ENCODE data around the gene FUT6. TPM values are rescaled to one million over a fixed set of nuclear protein-coding genes. Genes with fewer than 3 reads are reported as not detected.

The FUT6 gene
- total and polyA plus RNA-seq, 4 donors = 2.6 to 14.0 (median 7.3) TPM

- Histone ChIP-seq H3K36me3 (ENCODE audit: control insufficient read depth in 4 of 4, insufficient read depth in 3 of 4, low read depth in 1 of 4, low read length in 3 of 4) (no peaks in the 10 kb centered on the region), H3K9me3 (ENCODE audit: control insufficient read depth in 4 of 4, low read length in 3 of 4) (no peaks in the 10 kb centered on the region), H3K4me3 (ENCODE audit: low read depth in 1 of 3, low read length in 3 of 3) (no peak overlapping the region), H3K27me3 (ENCODE audit: control insufficient read depth in 4 of 4, insufficient read depth in 4 of 4, low read length in 3 of 4) (no peaks in the 10 kb centered on the region), H3K27ac (ENCODE audit: low read depth in 1 of 2, low read length in 2 of 2) (no peak overlapping the region), H3K9ac (ENCODE audit: low read depth in 1 of 2, low read length in 2 of 2) (no peak overlapping the region), H3K4me1 (ENCODE audit: control insufficient read depth in 4 of 4, insufficient read depth in 4 of 4, low read length in 3 of 4) (peaks cover 8 to 28% (median 16%) of the 10 kb centered on the region in 4 donors)
- 28% methylated on average over 30 of the region's 30 CpGs for WGBS
- TF ChIP-seq RXRA (IDR thresholded peaks at IDR 0.05) (no peak), RAD21 (IDR thresholded peaks at IDR 0.05) (peak in 1 of 2 donors; percentile 6)
- peak; percentile 53 for DNase-seq (ENCODE audit: low spot score)
Observed at GRCh38 chr19:5822181-5822844, 17.2 kb downstream of the FUT6 start.

DNA sequence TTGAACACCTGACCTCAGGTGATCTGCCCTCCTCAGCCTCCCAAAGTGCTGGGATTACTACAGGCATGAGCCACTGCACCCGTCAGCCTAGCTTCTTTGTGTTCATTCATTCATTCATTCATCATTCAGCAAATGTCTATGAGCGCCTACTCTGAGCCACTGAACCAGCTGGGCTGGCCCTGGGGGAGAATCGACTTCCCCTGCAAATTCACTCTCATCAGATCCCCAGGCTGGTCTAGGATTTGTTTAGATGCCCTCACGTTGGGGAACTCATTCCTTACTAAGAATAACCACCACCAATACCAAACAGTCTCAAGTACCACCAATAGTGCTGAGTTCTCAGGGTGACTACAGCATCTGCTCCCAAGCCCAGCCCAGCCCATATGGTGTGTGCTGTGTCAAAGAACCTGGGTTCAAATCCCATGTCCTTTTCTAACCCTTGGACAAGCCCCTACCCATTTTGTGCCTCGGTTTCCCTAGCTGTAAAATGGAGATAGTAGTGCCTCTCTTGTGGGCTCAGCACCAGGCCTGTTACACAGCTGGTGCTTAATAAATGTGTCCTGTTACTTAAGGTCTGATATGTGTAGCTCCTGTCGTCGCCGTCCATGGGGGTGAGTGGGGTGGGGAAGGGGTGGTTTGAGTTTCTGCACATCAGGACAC is 17.9 kb downstream of the FUT6 start:
- WGBS = 62% methylated on average over 8 of the region's 8 CpGs
- Histone ChIP-seq H3K4me3 (ENCODE audit: low read depth in 1 of 3, low read length in 3 of 3) (no peak overlapping the region), H3K9ac (ENCODE audit: low read depth in 1 of 2, low read length in 2 of 2) (no peak overlapping the region), H3K27me3 (ENCODE audit: control insufficient read depth in 4 of 4, insufficient read depth in 4 of 4, low read length in 3 of 4) (no peaks in the 10 kb centered on the region), H3K27ac (ENCODE audit: low read depth in 1 of 2, low read length in 2 of 2) (no peak overlapping the region), H3K9me3 (ENCODE audit: control insufficient read depth in 4 of 4, low read length in 3 of 4) (no peaks in the 10 kb centered on the region), H3K4me1 (ENCODE audit: control insufficient read depth in 4 of 4, insufficient read depth in 4 of 4, low read length in 3 of 4) (peaks cover 3 to 22% (median 11%) of the 10 kb centered on the region in 4 donors), H3K36me3 (ENCODE audit: control insufficient read depth in 4 of 4, insufficient read depth in 3 of 4, low read depth in 1 of 4, low read length in 3 of 4) (no peaks in the 10 kb centered on the region)
- no peak for TF ChIP-seq HNF4A (conservative IDR thresholded peaks at IDR 0.05)
- TF ChIP-seq EGR1 (IDR thresholded peaks at IDR 0.05; ENCODE audit: low read depth in 2 of 2) = no peak
- TF ChIP-seq, protein P1, sequence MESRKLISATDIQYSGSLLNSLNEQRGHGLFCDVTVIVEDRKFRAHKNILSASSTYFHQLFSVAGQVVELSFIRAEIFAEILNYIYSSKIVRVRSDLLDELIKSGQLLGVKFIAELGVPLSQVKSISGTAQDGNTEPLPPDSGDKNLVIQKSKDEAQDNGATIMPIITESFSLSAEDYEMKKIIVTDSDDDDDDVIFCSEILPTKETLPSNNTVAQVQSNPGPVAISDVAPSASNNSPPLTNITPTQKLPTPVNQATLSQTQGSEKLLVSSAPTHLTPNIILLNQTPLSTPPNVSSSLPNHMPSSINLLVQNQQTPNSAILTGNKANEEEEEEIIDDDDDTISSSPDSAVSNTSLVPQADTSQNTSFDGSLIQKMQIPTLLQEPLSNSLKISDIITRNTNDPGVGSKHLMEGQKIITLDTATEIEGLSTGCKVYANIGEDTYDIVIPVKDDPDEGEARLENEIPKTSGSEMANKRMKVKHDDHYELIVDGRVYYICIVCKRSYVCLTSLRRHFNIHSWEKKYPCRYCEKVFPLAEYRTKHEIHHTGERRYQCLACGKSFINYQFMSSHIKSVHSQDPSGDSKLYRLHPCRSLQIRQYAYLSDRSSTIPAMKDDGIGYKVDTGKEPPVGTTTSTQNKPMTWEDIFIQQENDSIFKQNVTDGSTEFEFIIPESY (IDR thresholded peaks at IDR 0.05) = no peak
- TF ChIP-seq HNF4G (IDR thresholded peaks at IDR 0.05) = no peak
- DNase-seq (ENCODE audit: low spot score) = no peak

DNA sequence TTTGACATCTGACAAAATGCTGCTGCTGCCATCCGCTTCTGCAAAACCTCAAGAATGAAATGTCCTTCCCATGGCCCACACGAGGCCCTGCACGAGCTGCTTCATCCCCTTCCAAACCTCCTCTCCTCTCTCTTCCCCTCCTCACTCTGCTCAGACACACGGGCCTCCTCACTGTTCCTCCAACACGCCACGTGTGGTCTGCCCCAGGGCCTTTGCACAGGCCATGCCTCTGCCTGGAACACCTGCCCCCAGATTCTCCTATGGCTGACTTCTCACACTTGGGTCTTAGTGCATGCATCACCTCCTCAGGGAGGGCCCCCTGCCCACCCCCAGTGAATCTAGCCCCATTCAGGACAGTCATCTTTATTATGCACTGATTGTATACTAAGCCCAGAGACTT is 18.7 kb downstream of the FUT6 start:
- Histone ChIP-seq H3K4me1 (ENCODE audit: control insufficient read depth in 4 of 4, insufficient read depth in 4 of 4, low read length in 3 of 4) (peaks cover 3 to 17% (median 8%) of the 10 kb centered on the region in 4 donors), H3K9ac (ENCODE audit: low read depth in 1 of 2, low read length in 2 of 2) (no peak overlapping the region), H3K4me3 (ENCODE audit: low read depth in 1 of 3, low read length in 3 of 3) (no peak overlapping the region), H3K27me3 (ENCODE audit: control insufficient read depth in 4 of 4, insufficient read depth in 4 of 4, low read length in 3 of 4) (no peaks in the 10 kb centered on the region), H3K27ac (ENCODE audit: low read depth in 1 of 2, low read length in 2 of 2) (no peak overlapping the region), H3K36me3 (ENCODE audit: control insufficient read depth in 4 of 4, insufficient read depth in 3 of 4, low read depth in 1 of 4, low read length in 3 of 4) (no peaks in the 10 kb centered on the region), H3K9me3 (ENCODE audit: control insufficient read depth in 4 of 4, low read length in 3 of 4) (no peaks in the 10 kb centered on the region)
- 76% methylated on average over 6 of the region's 6 CpGs for WGBS
- DNase-seq (ENCODE audit: low spot score) = no peak
- TF ChIP-seq FOXA2 (IDR thresholded peaks at IDR 0.05) = no peak
- TF ChIP-seq HNF4A (conservative IDR thresholded peaks at IDR 0.05) = no peak
- TF ChIP-seq, protein P1 (IDR thresholded peaks at IDR 0.05) = no peak
- no peak for TF ChIP-seq FOXA1 (IDR thresholded peaks at IDR 0.05)
- no peak for TF ChIP-seq CTCF (IDR thresholded peaks at IDR 0.05; ENCODE audit: low read depth, low read length, missing input control)
- TF ChIP-seq JUND (IDR thresholded peaks at IDR 0.05) = no peak

All from liver (tissue), 9 donors.